ENCODE data around the gene AGRN.

Gene AGRN

GRCh38 chr1:1082239-1082775, 62.4 kb downstream of the AGRN start:
- Histone ChIP-seq H3K4me1 (ENCODE audit: control extremely low read depth in 1 of 4, control insufficient read depth in 4 of 4, insufficient read depth in 4 of 4, low read length in 3 of 4) (peaks cover 0 to 13% (median 12%) of the 10 kb centered on the region in 4 experiments), H3K9me3 (ENCODE audit: control extremely low read depth in 1 of 5, control insufficient read depth in 4 of 5, insufficient read depth in 2 of 5, low read depth in 1 of 5, low read length in 4 of 5) (no peaks in the 10 kb centered on the region), H3K36me3 (ENCODE audit: control insufficient read depth in 4 of 4, insufficient read depth in 4 of 4, low read length in 3 of 4) (peaks cover 0 to 4% (median 2%) of the 10 kb centered on the region in 4 experiments), H3K4me3 (ENCODE audit: control insufficient read depth in 1 of 7, extremely low read depth in 1 of 7, insufficient read depth in 4 of 7, low read depth in 2 of 7, low read length in 6 of 7) (no peak overlapping the region), H3K27me3 (replicated peaks in 2 of 5; ENCODE audit: control insufficient read depth in 4 of 5, insufficient read depth in 5 of 5, low read length in 4 of 5) (peaks cover 0 to 15% (median 0%) of the 10 kb centered on the region in 5 experiments), H3K27ac (ENCODE audit: insufficient read depth in 1 of 2, low read depth in 1 of 2, low read length in 2 of 2, poor library complexity in 1 of 2, severe bottlenecking in 2 of 2) (no peak overlapping the region)
- ChIA-PET CTCF (interaction anchor here (0.7 to 1.1 kb wide), 2 partner anchors 168 to 208 kb away, joined by 3 read pairs; no protein-coding TSS in a partner anchor), POLR2A (no interaction called here)
- no peak for DNase-seq
- WGBS (ENCODE audit: insufficient coverage), result 94% methylated on average over 22 of the region's 27 CpGs

- DNase-seq, result no peak
- no peak overlapping the region for H3K27ac ChIP-seq (ENCODE audit: insufficient read depth in 1 of 2, low read depth in 1 of 2, low read length in 2 of 2, poor library complexity in 1 of 2, severe bottlenecking in 2 of 2)
- WGBS (ENCODE audit: insufficient coverage), result 93% methylated on average over 36 of the region's 40 CpGs
- peaks cover 0 to 15% (median 0%) of the 10 kb centered on the region in 5 experiments for H3K27me3 ChIP-seq (replicated peaks in 2 of 5; ENCODE audit: control insufficient read depth in 4 of 5, insufficient read depth in 5 of 5, low read length in 4 of 5)
- ChIA-PET POLR2A (no interaction called here), CTCF (interaction anchor here (1.1 kb wide), 1 partner anchor 168 kb away, joined by 3 read pairs; no protein-coding TSS in a partner anchor)
- no peaks in the 10 kb centered on the region for H3K9me3 ChIP-seq (ENCODE audit: control extremely low read depth in 1 of 5, control insufficient read depth in 4 of 5, insufficient read depth in 2 of 5, low read depth in 1 of 5, low read length in 4 of 5)
- no peak overlapping the region for H3K4me3 ChIP-seq (ENCODE audit: control insufficient read depth in 1 of 7, extremely low read depth in 1 of 7, insufficient read depth in 4 of 7, low read depth in 2 of 7, low read length in 6 of 7)
- H3K36me3 ChIP-seq (ENCODE audit: control insufficient read depth in 4 of 4, insufficient read depth in 4 of 4, low read length in 3 of 4), result peaks cover 0 to 4% (median 2%) of the 10 kb centered on the region in 4 experiments
- H3K4me1 ChIP-seq (ENCODE audit: control extremely low read depth in 1 of 4, control insufficient read depth in 4 of 4, insufficient read depth in 4 of 4, low read length in 3 of 4), result peaks cover 0 to 13% (median 12%) of the 10 kb centered on the region in 4 experiments
Measured at GRCh38 chr1:1082776-1083415, 63.0 kb downstream of the AGRN start.

DNA sequence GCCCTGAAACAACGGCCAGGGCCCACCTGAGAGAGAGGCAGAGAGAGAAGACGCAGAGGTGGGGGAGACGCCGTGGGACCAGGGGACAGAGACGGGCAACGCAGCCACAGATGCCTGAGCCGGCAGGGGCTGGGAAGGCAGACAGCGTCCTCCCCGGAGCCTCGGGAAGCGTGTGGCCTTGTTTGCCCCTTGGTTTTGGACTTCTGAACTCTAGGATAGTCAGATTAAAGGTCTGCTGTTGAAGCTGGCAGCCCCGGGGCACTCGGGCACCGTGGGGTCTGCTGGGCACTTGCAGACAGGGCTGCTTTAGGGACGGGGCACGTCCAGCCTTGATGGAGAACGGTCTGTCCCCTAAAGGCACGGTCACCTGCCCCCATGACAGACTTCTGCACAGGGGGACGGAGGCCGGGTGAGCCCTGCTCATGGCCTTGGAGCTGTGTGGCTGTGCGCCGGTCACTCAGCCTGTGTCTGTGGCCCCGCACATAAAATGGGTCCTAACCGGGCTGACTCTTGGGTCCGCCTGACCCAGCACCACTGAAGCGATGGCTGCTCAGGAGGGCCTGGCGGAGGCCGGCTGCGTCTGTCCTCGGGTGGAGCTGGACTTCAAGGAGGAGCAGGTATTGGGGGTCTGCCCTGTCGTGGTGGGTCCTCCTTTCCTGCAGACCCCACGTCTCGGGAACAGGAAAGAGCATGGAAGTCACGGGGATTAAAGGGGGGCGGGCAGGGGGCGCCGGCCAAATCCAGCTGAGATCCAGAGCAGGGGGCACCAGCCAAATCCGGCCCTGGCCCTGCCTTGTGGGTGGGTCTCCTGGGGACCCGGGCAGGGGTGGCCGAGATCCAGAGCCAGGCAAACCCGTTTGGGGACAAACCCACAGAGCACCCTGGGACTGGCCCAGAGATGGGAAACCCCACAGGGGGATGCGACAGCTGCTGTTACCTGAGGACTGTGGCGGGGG, 63.8 kb downstream of the AGRN start:
- ChIA-PET CTCF (interaction anchor here (0.6 kb wide), 1 partner anchor 14 kb away, joined by 3 read pairs; no protein-coding TSS in a partner anchor), POLR2A (interaction anchor here (0.5 kb wide), 1 partner anchor 77 kb away, joined by 4 read pairs; no protein-coding TSS in a partner anchor)
- H3K27ac ChIP-seq (ENCODE audit: insufficient read depth in 1 of 2, low read depth in 1 of 2, low read length in 2 of 2, poor library complexity in 1 of 2, severe bottlenecking in 2 of 2), result no peak overlapping the region
- DNase-seq, result no peak
- peaks cover 0 to 13% (median 12%) of the 10 kb centered on the region in 4 experiments for H3K4me1 ChIP-seq (ENCODE audit: control extremely low read depth in 1 of 4, control insufficient read depth in 4 of 4, insufficient read depth in 4 of 4, low read length in 3 of 4)
- H3K36me3 ChIP-seq (ENCODE audit: control insufficient read depth in 4 of 4, insufficient read depth in 4 of 4, low read length in 3 of 4), result peaks cover 0 to 4% (median 2%) of the 10 kb centered on the region in 4 experiments
- H3K4me3 ChIP-seq (ENCODE audit: control insufficient read depth in 1 of 7, extremely low read depth in 1 of 7, insufficient read depth in 4 of 7, low read depth in 2 of 7, low read length in 6 of 7), result no peak overlapping the region
- no peaks in the 10 kb centered on the region for H3K9me3 ChIP-seq (ENCODE audit: control extremely low read depth in 1 of 5, control insufficient read depth in 4 of 5, insufficient read depth in 2 of 5, low read depth in 1 of 5, low read length in 4 of 5)
- peaks cover 0 to 15% (median 0%) of the 10 kb centered on the region in 5 experiments for H3K27me3 ChIP-seq (replicated peaks in 2 of 5; ENCODE audit: control insufficient read depth in 4 of 5, insufficient read depth in 5 of 5, low read length in 4 of 5)
- WGBS (ENCODE audit: insufficient coverage), result 96% methylated on average over 37 of the region's 43 CpGs

GRCh38 chr1:1084372-1085170, 64.7 kb downstream of the AGRN start:
- peaks cover 0 to 4% (median 2%) of the 10 kb centered on the region in 4 experiments for H3K36me3 ChIP-seq (ENCODE audit: control insufficient read depth in 4 of 4, insufficient read depth in 4 of 4, low read length in 3 of 4)
- POLR2A ChIA-PET, result no interaction called here
- DNase-seq, result no peak
- CTCF ChIA-PET, result interaction anchor here (0.6 kb wide), 1 partner anchor 13 kb away, joined by 3 read pairs; no protein-coding TSS in a partner anchor
- no peak overlapping the region for H3K27ac ChIP-seq (ENCODE audit: insufficient read depth in 1 of 2, low read depth in 1 of 2, low read length in 2 of 2, poor library complexity in 1 of 2, severe bottlenecking in 2 of 2)
- H3K9me3 ChIP-seq (ENCODE audit: control extremely low read depth in 1 of 5, control insufficient read depth in 4 of 5, insufficient read depth in 2 of 5, low read depth in 1 of 5, low read length in 4 of 5), result no peaks in the 10 kb centered on the region
- WGBS (ENCODE audit: insufficient coverage), result 96% methylated on average over 37 of the region's 38 CpGs
- H3K4me1 ChIP-seq (ENCODE audit: control extremely low read depth in 1 of 4, control insufficient read depth in 4 of 4, insufficient read depth in 4 of 4, low read length in 3 of 4), result peaks cover 0 to 8% (median 8%) of the 10 kb centered on the region in 4 experiments
- peaks cover 0 to 12% (median 0%) of the 10 kb centered on the region in 5 experiments for H3K27me3 ChIP-seq (replicated peaks in 2 of 5; ENCODE audit: control insufficient read depth in 4 of 5, insufficient read depth in 5 of 5, low read length in 4 of 5)
- H3K4me3 ChIP-seq (ENCODE audit: control insufficient read depth in 1 of 7, extremely low read depth in 1 of 7, insufficient read depth in 4 of 7, low read depth in 2 of 7, low read length in 6 of 7), result no peak overlapping the region

DNA sequence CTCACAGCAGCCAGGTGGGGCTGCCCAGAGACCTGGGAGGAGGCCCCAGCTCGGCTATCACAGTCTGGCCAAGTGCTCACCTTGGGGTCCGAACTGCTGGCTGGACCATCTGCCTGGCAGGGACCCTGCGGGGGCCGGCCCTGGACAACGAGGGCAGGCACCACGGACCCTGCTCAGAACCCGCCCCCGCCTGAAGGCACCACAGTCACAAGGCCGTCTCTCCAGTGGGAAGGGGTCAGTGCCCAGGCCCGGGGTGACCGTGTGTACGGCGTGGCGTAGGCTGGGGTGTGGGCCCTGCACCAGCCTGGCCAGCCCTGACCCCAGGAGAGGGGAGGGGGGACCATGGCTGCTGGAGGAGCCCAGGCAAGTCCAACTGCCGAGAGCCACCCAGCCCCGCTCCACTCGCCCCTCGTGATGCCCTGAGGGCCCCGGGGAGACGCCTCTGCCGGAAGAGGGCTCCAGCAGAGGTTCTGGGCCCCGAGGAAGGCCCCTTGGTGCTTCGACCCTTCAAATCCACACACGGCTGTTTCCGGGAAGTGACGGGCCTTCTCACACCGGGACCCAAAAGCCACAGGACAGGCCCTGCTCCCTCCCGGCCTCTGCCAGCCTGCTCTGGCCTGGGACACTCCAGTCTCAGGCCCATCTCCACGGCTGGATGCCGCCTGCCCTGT, 65.4 kb downstream of the AGRN start:
- POLR2A ChIA-PET, result no interaction called here
- Histone ChIP-seq H3K27ac (ENCODE audit: insufficient read depth in 1 of 2, low read depth in 1 of 2, low read length in 2 of 2, poor library complexity in 1 of 2, severe bottlenecking in 2 of 2) (no peak overlapping the region), H3K36me3 (ENCODE audit: control insufficient read depth in 4 of 4, insufficient read depth in 4 of 4, low read length in 3 of 4) (peaks cover 0 to 4% (median 2%) of the 10 kb centered on the region in 4 experiments), H3K9me3 (ENCODE audit: control extremely low read depth in 1 of 5, control insufficient read depth in 4 of 5, insufficient read depth in 2 of 5, low read depth in 1 of 5, low read length in 4 of 5) (no peaks in the 10 kb centered on the region), H3K4me3 (ENCODE audit: control insufficient read depth in 1 of 7, extremely low read depth in 1 of 7, insufficient read depth in 4 of 7, low read depth in 2 of 7, low read length in 6 of 7) (no peak overlapping the region), H3K4me1 (ENCODE audit: control extremely low read depth in 1 of 4, control insufficient read depth in 4 of 4, insufficient read depth in 4 of 4, low read length in 3 of 4) (peaks cover 0 to 1% (median under 1%) of the 10 kb centered on the region in 4 experiments), H3K27me3 (replicated peaks in 2 of 5; ENCODE audit: control insufficient read depth in 4 of 5, insufficient read depth in 5 of 5, low read length in 4 of 5) (peaks cover 0 to 4% (median 0%) of the 10 kb centered on the region in 5 experiments)
- 95% methylated on average over 29 of the region's 30 CpGs for WGBS (ENCODE audit: insufficient coverage)
- CTCF ChIA-PET, result no interaction called here
- DNase-seq, result no peak
